ENCODE results near the gene NTM. TPM values are rescaled to one million over a fixed set of nuclear protein-coding genes. Genes with fewer than 3 reads are reported as not detected.

Gene NTM
- polyA plus RNA-seq, 4 donors = 0.94 to 3.1 (median 1.4) TPM; not detected in 1

- peaks cover 0 to 20% of the 10 kb centered on the region in 2 donors for H3K9me3 ChIP-seq (ENCODE audit: control insufficient read depth in 2 of 2, insufficient read depth in 1 of 2, low read depth in 1 of 2, low read length in 1 of 2)
- H3K4me1 ChIP-seq (ENCODE audit: control insufficient read depth in 3 of 3, insufficient read depth in 2 of 3, low read depth in 1 of 3, low read length in 2 of 3) = peaks cover 0 to 9% (median 0%) of the 10 kb centered on the region in 3 donors
- no peak overlapping the region for H3K4me3 ChIP-seq (ENCODE audit: low read depth in 1 of 3, low read length in 3 of 3)
- DNase-seq (no peak), FAIRE-seq (no peak)
- WGBS, 3 donors = 90 to 100% (median 91%) methylated on average over 1 of the region's 1 CpG
- H3K27ac ChIP-seq (ENCODE audit: low read depth in 1 of 3, low read length in 2 of 3) = no peak overlapping the region
- no peaks in the 10 kb centered on the region for H3K36me3 ChIP-seq (ENCODE audit: control insufficient read depth in 3 of 3, insufficient read depth in 2 of 3, low read depth in 1 of 3, low read length in 3 of 3)
- no peaks in the 10 kb centered on the region for H3K27me3 ChIP-seq (ENCODE audit: control insufficient read depth in 3 of 3, insufficient read depth in 3 of 3, low read length in 3 of 3)
Measured at GRCh38 chr11:131999955-132000354, 629.5 kb downstream of the NTM start.

GRCh38 chr11:132005887-132006286 lies 635.5 kb downstream of the NTM start:
- WGBS, 3 donors = 80 to 85% (median 81%) methylated on average over 4 of the region's 4 CpGs
- FAIRE-seq = no peak
- Histone ChIP-seq H3K27ac (ENCODE audit: low read depth in 1 of 3, low read length in 2 of 3) (no peak overlapping the region), H3K4me3 (ENCODE audit: low read depth in 1 of 3, low read length in 3 of 3) (no peak overlapping the region), H3K9me3 (ENCODE audit: control insufficient read depth in 2 of 2, insufficient read depth in 1 of 2, low read depth in 1 of 2, low read length in 1 of 2) (no peaks in the 10 kb centered on the region), H3K4me1 (ENCODE audit: control insufficient read depth in 3 of 3, insufficient read depth in 2 of 3, low read depth in 1 of 3, low read length in 2 of 3) (no peaks in the 10 kb centered on the region), H3K27me3 (ENCODE audit: control insufficient read depth in 3 of 3, insufficient read depth in 3 of 3, low read length in 3 of 3) (no peaks in the 10 kb centered on the region), H3K36me3 (ENCODE audit: control insufficient read depth in 3 of 3, insufficient read depth in 2 of 3, low read depth in 1 of 3, low read length in 3 of 3) (no peaks in the 10 kb centered on the region)
- DNase-seq = no peak

GRCh38 chr11:132006884-132007580 lies 636.6 kb downstream of the NTM start:
- Histone ChIP-seq H3K27me3 (ENCODE audit: control insufficient read depth in 3 of 3, insufficient read depth in 3 of 3, low read length in 3 of 3) (no peaks in the 10 kb centered on the region), H3K27ac (ENCODE audit: low read depth in 1 of 3, low read length in 2 of 3) (no peak overlapping the region), H3K4me3 (ENCODE audit: low read depth in 1 of 3, low read length in 3 of 3) (no peak overlapping the region), H3K36me3 (ENCODE audit: control insufficient read depth in 3 of 3, insufficient read depth in 2 of 3, low read depth in 1 of 3, low read length in 3 of 3) (no peaks in the 10 kb centered on the region), H3K4me1 (ENCODE audit: control insufficient read depth in 3 of 3, insufficient read depth in 2 of 3, low read depth in 1 of 3, low read length in 2 of 3) (no peaks in the 10 kb centered on the region), H3K9me3 (ENCODE audit: control insufficient read depth in 2 of 2, insufficient read depth in 1 of 2, low read depth in 1 of 2, low read length in 1 of 2) (no peaks in the 10 kb centered on the region)
- no peak for FAIRE-seq
- WGBS, 3 donors = 74 to 88% (median 85%) methylated on average over 7 of the region's 7 CpGs
- DNase-seq = no peak

- Histone ChIP-seq H3K27me3 (ENCODE audit: control insufficient read depth in 3 of 3, insufficient read depth in 3 of 3, low read length in 3 of 3) (no peaks in the 10 kb centered on the region), H3K36me3 (ENCODE audit: control insufficient read depth in 3 of 3, insufficient read depth in 2 of 3, low read depth in 1 of 3, low read length in 3 of 3) (no peaks in the 10 kb centered on the region), H3K9me3 (ENCODE audit: control insufficient read depth in 2 of 2, insufficient read depth in 1 of 2, low read depth in 1 of 2, low read length in 1 of 2) (no peaks in the 10 kb centered on the region), H3K27ac (ENCODE audit: low read depth in 1 of 3, low read length in 2 of 3) (no peak overlapping the region), H3K4me1 (ENCODE audit: control insufficient read depth in 3 of 3, insufficient read depth in 2 of 3, low read depth in 1 of 3, low read length in 2 of 3) (no peaks in the 10 kb centered on the region), H3K4me3 (ENCODE audit: low read depth in 1 of 3, low read length in 3 of 3) (no peak overlapping the region)
- no peak for DNase-seq
- WGBS, 3 donors = 44 to 64% (median 63%) methylated on average over 1 of the region's 1 CpG
- no peak for FAIRE-seq
Measured at GRCh38 chr11:132008226-132008625, 637.8 kb downstream of the NTM start.

GRCh38 chr11:132008872-132009271 lies 638.5 kb downstream of the NTM start:
- no peak overlapping the region for H3K4me3 ChIP-seq (ENCODE audit: low read depth in 1 of 3, low read length in 3 of 3)
- H3K27ac ChIP-seq (ENCODE audit: low read depth in 1 of 3, low read length in 2 of 3) = no peak overlapping the region
- no peaks in the 10 kb centered on the region for H3K4me1 ChIP-seq (ENCODE audit: control insufficient read depth in 3 of 3, insufficient read depth in 2 of 3, low read depth in 1 of 3, low read length in 2 of 3)
- WGBS, 3 donors = 47 to 53% (median 49%) methylated on average over 4 of the region's 4 CpGs
- no peaks in the 10 kb centered on the region for H3K36me3 ChIP-seq (ENCODE audit: control insufficient read depth in 3 of 3, insufficient read depth in 2 of 3, low read depth in 1 of 3, low read length in 3 of 3)
- FAIRE-seq (no peak), DNase-seq (no peak)
- H3K27me3 ChIP-seq (ENCODE audit: control insufficient read depth in 3 of 3, insufficient read depth in 3 of 3, low read length in 3 of 3) = no peaks in the 10 kb centered on the region
- H3K9me3 ChIP-seq (ENCODE audit: control insufficient read depth in 2 of 2, insufficient read depth in 1 of 2, low read depth in 1 of 2, low read length in 1 of 2) = no peaks in the 10 kb centered on the region

DNA sequence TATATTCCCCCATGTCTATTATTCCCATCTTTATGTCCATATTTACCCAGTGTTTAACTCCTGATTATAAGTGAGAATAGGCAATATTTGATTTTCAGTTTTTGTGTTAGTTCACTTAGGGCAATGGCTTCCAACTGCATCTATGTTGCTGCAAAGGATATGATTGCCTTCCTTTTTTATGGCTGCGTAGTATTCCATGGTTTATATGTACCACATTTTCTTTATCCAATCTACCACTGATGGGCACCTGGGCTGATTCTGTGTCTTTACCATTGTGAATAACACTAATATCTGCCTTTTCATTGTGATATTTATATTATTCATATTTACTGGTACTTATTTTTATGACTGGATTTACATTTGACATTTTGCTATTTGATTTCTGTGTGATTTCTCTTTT lies 649.6 kb downstream of the NTM start:
- H3K27ac ChIP-seq (ENCODE audit: low read depth in 1 of 3, low read length in 2 of 3) = no peak overlapping the region
- no peaks in the 10 kb centered on the region for H3K4me1 ChIP-seq (ENCODE audit: control insufficient read depth in 3 of 3, insufficient read depth in 2 of 3, low read depth in 1 of 3, low read length in 2 of 3)
- FAIRE-seq (no peak), DNase-seq (no peak)
- H3K36me3 ChIP-seq (ENCODE audit: control insufficient read depth in 3 of 3, insufficient read depth in 2 of 3, low read depth in 1 of 3, low read length in 3 of 3) = no peaks in the 10 kb centered on the region
- WGBS, 3 donors = 94 to 100% (median 96%) methylated on average over 1 of the region's 1 CpG
- no peaks in the 10 kb centered on the region for H3K9me3 ChIP-seq (ENCODE audit: control insufficient read depth in 2 of 2, insufficient read depth in 1 of 2, low read depth in 1 of 2, low read length in 1 of 2)
- no peaks in the 10 kb centered on the region for H3K27me3 ChIP-seq (ENCODE audit: control insufficient read depth in 3 of 3, insufficient read depth in 3 of 3, low read length in 3 of 3)
- no peak overlapping the region for H3K4me3 ChIP-seq (ENCODE audit: low read depth in 1 of 3, low read length in 3 of 3)

GRCh38 chr11:132022285-132022684 lies 651.9 kb downstream of the NTM start:
- Histone ChIP-seq H3K27me3 (ENCODE audit: control insufficient read depth in 3 of 3, insufficient read depth in 3 of 3, low read length in 3 of 3) (no peaks in the 10 kb centered on the region), H3K9me3 (ENCODE audit: control insufficient read depth in 2 of 2, insufficient read depth in 1 of 2, low read depth in 1 of 2, low read length in 1 of 2) (no peaks in the 10 kb centered on the region), H3K36me3 (ENCODE audit: control insufficient read depth in 3 of 3, insufficient read depth in 2 of 3, low read depth in 1 of 3, low read length in 3 of 3) (no peaks in the 10 kb centered on the region), H3K4me1 (ENCODE audit: control insufficient read depth in 3 of 3, insufficient read depth in 2 of 3, low read depth in 1 of 3, low read length in 2 of 3) (no peaks in the 10 kb centered on the region), H3K4me3 (ENCODE audit: low read depth in 1 of 3, low read length in 3 of 3) (no peak overlapping the region), H3K27ac (ENCODE audit: low read depth in 1 of 3, low read length in 2 of 3) (no peak overlapping the region)
- 79 to 84% (median 83%) methylated on average over 5 of the region's 5 CpGs for WGBS, 3 donors
- DNase-seq (no peak), FAIRE-seq (no peak)

DNA sequence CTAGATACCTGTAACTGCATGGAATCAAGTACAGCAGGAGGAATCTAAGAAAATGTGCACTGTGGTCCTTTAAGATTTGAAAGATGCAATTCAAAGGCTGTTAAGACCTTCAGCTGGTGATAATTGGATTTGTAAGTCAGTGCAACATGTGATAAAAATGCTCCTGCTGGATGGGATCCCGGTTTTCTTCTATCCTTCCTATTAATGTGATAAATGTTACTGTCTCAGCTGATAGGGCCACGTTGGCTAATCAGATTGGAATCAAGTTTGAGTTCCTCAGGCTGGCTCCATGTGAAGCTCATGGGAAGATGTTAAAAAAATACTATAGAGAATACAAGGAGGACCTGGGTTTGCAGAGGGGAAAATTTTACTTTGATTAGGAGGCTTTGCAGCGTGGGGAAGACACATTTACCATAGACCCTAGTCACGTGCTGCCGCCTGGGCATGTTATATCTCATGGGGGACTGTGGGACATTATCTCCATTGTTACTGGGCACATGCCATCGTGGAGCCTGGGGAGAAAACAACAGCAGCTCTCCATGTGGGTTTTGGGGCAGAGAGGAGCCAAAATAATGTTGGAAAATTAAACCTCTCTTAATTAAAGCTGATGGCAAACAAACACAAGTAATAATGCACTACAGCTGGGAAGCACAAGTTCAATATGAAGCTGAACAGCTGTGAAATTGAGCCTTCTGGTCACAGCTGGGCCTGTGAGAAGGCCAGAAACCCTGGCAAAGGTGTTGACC lies 652.5 kb downstream of the NTM start:
- no peaks in the 10 kb centered on the region for H3K9me3 ChIP-seq (ENCODE audit: control insufficient read depth in 2 of 2, insufficient read depth in 1 of 2, low read depth in 1 of 2, low read length in 1 of 2)
- no peaks in the 10 kb centered on the region for H3K4me1 ChIP-seq (ENCODE audit: control insufficient read depth in 3 of 3, insufficient read depth in 2 of 3, low read depth in 1 of 3, low read length in 2 of 3)
- no peaks in the 10 kb centered on the region for H3K36me3 ChIP-seq (ENCODE audit: control insufficient read depth in 3 of 3, insufficient read depth in 2 of 3, low read depth in 1 of 3, low read length in 3 of 3)
- no peak overlapping the region for H3K27ac ChIP-seq (ENCODE audit: low read depth in 1 of 3, low read length in 2 of 3)
- no peak overlapping the region for H3K4me3 ChIP-seq (ENCODE audit: low read depth in 1 of 3, low read length in 3 of 3)
- no peaks in the 10 kb centered on the region for H3K27me3 ChIP-seq (ENCODE audit: control insufficient read depth in 3 of 3, insufficient read depth in 3 of 3, low read length in 3 of 3)
- 43 to 54% (median 51%) methylated on average over 6 of the region's 6 CpGs for WGBS, 3 donors
- DNase-seq (no peak), FAIRE-seq (no peak)

Data from small intestine (tissue), 7 donors.